GM18951 (cell line): Measurements from ENCODE around the gene KRTAP10-11.
"Not testable (repeated sequence)": the region's sequence is repeated elsewhere in the genome, so short reads cannot be mapped to it uniquely, and the experiment has no call there.

ENCODE experiments used
- POLR2A ChIP-seq: IDR thresholded peaks from 4 replicates; pipeline ENCODE4 v1.6.1; 2011; ENCODE audit warnings: mild to moderate bottlenecking; ENCODE audit not compliant: insufficient read length, insufficient read depth; ENCODE audit errors: extremely low read depth
- in situ Hi-C: fragments of 300-500 bp; cut with MboI; formaldehyde crosslinking; loops from one replicate; pipeline ENCODE4 v1.12.0; 2022; ENCODE audit warnings: low sequenced_read_pairs, mixed read lengths, inconsistent platforms; ENCODE audit not compliant: unreplicated experiment

Gene KRTAP10-11

DNA sequence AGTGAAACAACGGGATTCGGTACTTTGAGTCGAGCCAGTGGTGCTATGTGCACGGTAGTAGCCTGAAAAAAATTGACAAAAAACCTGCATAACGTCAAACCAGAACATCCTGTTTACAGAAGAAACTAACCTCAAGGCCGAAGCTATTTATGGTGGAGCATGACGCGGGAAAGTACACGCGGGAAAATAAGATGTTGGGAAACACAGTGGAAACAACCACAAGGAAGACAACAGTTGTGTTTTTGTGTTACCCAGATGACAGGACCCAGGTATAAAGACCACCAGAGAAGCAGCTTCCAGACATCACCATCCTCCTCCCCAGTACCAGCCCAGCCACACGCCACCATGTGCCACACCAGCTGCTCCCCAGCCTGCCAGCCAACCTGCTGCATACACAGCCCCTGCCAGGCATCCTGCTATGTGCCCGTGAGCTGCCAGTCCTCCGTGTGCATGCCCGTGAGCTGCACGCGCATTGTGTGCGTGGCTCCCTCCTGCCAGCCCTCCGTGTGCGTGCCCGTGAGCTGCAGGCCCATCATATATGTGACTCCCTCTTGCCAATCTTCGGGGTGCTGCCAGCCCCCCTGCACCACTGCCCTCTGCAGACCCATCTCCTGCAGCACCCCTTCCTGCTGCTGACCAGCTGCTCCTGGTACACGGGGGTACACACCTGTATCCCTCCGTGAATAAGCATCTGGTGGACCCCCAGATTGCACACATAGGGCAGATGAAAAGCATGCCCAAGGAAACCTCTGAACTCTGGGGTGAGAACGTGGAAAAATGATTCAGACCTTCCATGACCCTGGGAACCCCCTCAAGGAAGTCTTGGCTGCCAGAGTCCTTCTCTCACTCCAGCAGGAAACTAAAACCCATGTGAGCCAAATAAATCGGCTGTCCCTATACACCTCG, 11.7 kb downstream of the KRTAP10-11 start, which contains the start of gene KRTAP12-3:
KRTAP12-3 (plus strand) TSS at position 298 of the 906 bp plus-strand sequence; CDS start at position 346, 48 bp downstream.
- in situ Hi-C loops, result no loop called here
- TF ChIP-seq POLR2A, result no peak

DNA sequence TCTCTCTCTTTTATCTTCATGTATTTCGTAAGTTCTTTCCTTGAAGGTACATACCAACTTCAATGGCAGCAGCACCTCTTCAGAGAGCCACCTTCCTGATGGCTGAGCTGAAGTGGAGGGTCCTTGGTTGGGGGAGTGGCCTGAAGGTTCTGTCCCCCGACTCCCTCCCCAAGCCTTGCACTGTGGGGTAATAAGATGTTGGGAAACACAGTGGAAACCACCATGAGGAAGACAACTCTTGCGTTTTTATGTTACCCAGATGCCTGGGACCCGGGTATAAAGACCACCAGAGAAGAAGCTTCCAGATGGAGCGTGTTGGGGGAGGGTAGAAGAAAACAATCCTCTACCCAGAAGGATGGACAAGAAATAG, 12.3 kb downstream of the KRTAP10-11 start:
- in situ Hi-C loops, result no loop called here

DNA sequence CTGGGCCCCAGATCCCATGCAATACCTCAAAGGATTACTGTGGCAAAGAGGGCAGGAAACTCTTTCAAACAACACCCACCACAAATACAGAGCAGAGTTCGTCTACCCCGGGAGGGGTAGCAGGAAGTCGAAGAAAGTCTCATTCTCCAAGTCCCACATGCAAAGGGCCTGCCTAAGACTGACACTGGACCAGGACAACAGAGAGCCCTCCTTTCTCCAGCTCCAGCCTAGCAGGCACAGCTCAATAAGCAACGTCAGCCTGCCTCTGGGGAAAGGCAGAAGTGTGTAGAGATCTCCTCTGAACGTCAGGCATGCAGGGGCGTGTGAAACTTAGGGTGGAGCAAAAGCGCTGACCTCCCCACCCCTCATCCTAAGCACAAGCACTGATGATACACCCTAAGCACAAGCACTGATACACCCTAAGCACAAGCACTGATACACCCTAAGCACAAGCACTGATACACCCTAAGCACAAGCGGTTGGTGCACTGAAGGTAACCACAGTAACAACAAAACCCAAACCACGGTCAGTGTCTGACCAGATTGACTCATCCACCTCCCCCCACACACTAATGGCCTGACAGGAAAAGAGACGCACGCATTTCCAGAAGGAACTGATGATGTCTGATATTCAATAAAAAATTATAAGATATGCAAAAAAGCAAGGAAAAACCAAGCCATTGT, 12.8 kb downstream of the KRTAP10-11 start:
- in situ Hi-C loops, result no loop called here
- no peak for TF ChIP-seq POLR2A

More for the DNA sequence above, 12.3 kb downstream of the KRTAP10-11 start:
- TF ChIP-seq POLR2A, result no peak

DNA sequence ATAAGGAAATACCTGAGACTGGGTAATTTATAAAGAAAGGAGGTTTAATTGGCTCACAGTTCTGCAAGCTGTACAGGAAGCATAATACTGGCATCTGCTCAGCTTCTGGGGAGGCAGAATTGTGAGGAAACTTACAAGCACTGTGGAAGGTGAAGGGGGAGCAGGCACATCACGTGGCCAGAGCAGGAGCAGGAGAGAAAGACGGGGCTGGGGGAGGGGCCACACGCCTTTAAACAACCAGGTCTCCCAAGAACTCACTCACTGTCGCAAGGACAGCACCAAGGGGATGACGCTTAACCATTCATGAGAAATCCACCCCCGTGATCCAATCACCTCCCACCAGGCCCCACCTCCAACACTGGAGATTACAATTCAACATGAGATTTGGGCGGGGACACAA, 15.4 kb downstream of the KRTAP10-11 start:
- in situ Hi-C loops, result not testable (repeated sequence)

DNA sequence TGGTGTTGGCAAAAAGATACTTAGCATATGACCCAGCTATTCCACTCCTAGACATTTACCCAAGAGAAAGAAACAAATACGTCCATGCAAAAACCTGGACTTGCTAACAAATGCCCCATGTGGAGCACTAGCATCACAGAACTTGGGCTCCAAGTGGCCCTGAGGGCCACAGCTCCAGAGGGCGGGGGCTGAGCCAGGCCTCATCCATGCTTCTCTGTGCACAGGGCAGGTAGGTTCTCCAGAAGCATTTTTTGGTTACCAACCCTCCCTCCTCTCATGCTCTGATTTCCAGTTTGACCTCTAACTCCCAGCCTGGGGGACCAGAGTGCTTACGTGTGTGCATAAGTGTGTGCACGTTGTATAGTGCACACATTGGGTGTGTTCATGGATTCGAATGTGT, 18.5 kb downstream of the KRTAP10-11 start:
- in situ Hi-C loops, result no loop called here
- no peak for TF ChIP-seq POLR2A

DNA sequence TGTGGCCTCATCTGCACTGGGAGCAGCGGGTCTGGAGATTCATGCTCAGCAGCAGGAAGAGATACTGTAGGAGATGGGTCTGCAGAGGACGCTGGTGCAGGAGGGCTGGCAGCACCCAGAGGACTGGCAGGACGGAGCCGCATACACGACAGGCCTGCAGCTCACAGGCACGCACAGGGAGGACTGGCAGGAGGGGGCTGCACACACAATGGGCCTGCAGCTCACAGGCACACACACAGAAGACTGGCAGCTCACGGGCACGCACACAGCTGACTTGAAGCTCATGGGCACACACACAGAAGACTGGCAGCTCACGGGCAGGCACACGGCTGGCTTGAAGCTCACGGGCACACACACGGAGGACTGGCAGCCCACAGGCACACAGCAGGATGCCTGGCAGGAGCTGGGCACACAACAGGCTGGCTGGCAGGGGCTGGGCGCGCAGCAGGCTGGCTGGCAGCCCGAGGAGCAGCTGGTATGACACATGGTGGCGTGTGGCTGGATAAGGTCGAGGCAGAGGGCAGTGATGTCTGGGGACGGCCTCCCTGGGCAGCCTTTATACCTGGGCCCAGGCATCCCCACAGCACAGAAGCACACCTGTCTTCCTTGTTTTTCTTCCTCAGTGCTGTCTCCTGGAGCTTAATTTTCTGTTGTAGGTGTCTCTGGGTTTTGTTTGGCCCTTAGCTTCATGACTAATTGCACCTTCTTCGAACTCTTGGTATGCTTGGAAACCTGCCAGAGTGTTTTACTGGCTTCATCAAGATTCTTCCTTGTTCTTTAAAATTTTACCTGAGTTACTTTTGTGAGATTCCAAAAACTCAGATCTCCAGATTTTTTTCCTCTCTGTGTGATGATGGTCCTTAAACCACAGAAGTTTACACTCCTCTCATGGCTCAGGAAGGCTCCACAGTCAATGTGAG, 20.4 kb downstream of the KRTAP10-11 start, which contains the start of gene KRTAP12-2:
KRTAP12-2 (minus strand) TSS at position 527 of the 920 bp plus-strand sequence; CDS start at position 486, 41 bp downstream.
- TF ChIP-seq POLR2A, result no peak
- in situ Hi-C loops, result no loop called here

DNA sequence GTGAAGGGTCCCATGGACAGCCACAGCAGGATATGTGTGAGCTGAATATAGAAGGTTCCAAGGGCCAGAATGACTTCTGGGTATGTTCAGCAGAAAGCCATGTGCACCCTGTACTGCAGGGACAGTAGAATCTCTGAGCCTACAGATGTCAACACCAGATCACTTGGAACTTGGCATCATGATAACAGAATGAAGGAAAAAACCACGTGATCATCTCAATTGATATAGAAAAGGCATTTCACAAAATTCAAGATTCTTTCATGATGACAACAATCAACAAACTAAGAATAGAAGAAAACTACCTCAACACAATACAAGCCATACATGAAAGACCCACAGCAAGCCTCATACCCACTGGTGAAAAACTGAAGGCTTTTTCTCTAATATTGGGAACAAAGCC, 21.4 kb downstream of the KRTAP10-11 start:
- in situ Hi-C loops, result no loop called here
- TF ChIP-seq POLR2A, result no peak

DNA sequence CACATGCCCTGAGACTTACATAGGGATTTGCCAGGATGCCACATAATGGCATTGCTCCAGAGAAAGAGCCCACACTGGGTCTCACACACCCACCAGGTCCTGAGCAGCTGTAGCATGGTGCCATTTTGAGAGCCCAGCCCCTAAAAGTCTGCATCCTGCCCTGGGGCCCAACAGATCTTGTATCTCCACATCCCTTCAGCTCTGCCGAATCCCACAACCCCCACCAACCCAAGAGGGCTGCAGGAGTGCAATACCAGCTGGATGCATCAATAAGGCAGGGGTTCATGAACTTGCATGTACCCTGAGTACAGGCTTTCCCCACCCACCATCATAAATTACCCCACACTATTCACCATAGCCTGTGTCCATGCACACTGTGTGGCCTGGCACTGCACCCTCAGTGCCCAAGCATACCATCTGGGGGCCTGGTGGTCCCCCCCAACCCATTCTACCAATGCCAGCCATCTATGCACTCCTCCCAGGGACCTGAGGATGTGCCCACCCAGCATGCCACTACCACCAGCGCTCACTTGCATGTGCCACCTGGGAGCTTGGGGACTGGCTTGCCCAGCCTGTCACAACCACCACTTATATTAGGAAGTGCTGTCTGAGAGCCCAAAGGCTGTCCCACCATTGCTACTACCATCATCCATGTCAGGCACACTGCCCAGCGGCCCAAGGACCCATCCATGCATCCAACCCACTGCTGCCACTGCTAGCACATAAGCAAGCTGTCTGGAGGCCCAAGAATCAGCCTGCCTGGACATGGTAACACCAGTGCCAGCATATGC, 24.6 kb downstream of the KRTAP10-11 start:
- in situ Hi-C loops, result no loop called here
- TF ChIP-seq POLR2A, result no peak

DNA sequence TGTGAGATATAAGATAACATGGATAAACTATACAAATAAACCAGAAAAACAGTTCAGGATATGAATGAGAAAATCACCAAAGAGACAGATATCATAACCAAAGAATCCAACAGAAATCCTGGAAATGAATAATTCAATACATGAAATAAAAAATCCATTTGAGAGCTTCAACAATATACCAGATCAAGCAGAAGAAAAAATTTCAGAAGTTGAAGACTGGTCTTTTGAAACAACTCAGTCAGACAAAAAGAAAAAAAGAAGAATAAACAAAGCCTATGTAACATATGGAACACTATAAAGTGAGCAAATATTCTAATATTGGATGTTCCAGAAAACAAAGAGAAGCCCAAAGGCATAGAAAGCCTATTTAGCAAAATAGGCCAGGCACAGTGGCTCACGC, 25.7 kb downstream of the KRTAP10-11 start:
- in situ Hi-C loops, result no loop called here
- TF ChIP-seq POLR2A, result no peak

DNA sequence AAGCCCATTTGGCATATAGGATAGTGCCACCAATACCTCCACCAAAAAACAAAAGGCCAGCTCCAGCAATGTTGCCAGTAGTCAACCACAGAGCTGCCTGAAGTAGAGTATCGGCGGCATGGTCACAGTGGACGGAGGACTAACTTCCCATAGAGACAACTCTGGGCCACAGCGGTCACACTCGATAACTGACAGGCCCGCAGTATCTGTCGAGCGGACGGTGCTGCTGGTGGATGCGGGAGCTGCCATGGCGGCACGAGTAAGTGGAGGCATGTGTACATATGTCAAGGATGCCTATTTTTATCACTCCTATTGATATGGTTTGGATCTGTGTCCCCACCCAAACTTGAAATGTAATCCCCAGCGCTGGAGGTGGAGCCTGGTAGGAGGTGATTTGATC, 31.7 kb downstream of the KRTAP10-11 start:
- in situ Hi-C loops, result no loop called here
- TF ChIP-seq POLR2A, result no peak

DNA sequence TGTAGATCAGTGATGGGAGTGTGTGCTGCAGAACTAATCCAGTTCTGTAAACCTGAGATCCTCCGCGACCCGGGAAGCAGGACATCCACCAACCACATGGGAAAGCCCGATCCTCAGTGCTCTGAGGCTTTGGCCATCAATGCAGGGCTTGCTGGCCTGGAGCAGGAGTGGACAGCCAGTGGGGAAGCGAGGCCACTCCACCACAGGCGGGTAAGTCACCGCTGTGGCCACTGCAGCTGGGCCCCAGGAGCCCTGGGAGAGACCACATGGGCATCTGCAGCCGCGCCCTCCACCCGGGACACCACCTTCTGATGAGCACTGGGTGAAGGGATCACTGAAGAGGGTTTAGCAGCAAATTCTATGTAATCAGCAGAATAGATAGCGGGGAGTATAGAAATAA, 34.9 kb downstream of the KRTAP10-11 start:
- in situ Hi-C loops, result no loop called here

More for the DNA sequence above, 34.9 kb downstream of the KRTAP10-11 start:
- no peak for TF ChIP-seq POLR2A
